Activated CD4-positive, CD25-positive, alpha-beta regulatory T cell treated with anti-CD3 and anti-CD28 coated beads, Interleukin-2, amount 50 U/mL, for 24 hours (primary cell): ENCODE measurements around the gene DNAAF5.
A peak's percentile ranks its signal among the peaks of the same experiment; 100 is the strongest.
"Not testable (repeated sequence)": the region's sequence is repeated elsewhere in the genome, so short reads cannot be mapped to it uniquely, and the experiment has no call there.

ENCODE experiments used
- ATAC-seq, 2 donors: fragments of 150-1000 bp; cut with Tn5 transposase; one replicate each; pipeline ENCODE4 v1.10.0; 2021; ENCODE audit warnings: mild to moderate bottlenecking in 1 of 2, moderate library complexity in 1 of 2

DNAAF5 gene

DNA sequence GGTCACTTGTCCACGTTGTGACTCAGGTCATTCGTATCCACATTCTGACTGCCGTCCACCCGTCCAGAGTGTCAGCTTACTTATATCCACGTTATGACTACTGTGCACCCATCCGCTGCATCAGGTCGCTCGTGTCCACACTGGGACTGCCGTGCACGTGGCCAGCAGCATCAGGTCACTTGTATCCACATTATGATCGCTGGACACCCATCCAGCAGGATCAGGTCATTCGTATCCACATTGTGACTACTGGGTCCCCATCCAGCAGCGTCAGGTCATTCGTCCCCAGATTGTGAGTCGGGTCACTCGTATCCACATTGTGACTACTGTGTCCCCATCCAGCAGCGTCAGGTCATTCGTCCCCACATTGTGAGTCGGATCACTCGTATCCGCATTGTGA lies 58.5 kb downstream of the DNAAF5 start:
- no peak for ATAC-seq

DNA sequence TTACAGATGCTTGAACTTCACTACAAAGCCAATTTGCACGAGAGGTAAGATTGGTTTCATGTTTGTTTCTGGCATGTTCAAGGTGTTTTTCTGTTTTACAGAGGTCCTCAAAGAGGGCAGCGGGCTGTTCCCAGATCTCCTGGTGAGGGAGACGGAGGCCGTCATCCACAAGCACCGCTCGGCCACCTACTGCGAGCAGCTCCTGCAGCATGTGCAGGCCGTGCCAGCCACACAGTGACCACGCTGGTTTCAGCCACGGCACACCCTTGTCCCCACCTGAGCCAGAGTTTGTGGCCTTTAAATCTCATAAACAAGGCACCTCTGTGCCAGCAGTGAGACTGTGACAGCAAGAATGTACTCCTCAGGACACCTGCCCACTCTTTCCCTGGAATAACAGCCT lies 58.9 kb downstream of the DNAAF5 start:
- no peak for ATAC-seq

GRCh38 chr7:786472-787255 lies 60.2 kb downstream of the DNAAF5 start:
- peak; percentile 44 to 63 for ATAC-seq

DNA sequence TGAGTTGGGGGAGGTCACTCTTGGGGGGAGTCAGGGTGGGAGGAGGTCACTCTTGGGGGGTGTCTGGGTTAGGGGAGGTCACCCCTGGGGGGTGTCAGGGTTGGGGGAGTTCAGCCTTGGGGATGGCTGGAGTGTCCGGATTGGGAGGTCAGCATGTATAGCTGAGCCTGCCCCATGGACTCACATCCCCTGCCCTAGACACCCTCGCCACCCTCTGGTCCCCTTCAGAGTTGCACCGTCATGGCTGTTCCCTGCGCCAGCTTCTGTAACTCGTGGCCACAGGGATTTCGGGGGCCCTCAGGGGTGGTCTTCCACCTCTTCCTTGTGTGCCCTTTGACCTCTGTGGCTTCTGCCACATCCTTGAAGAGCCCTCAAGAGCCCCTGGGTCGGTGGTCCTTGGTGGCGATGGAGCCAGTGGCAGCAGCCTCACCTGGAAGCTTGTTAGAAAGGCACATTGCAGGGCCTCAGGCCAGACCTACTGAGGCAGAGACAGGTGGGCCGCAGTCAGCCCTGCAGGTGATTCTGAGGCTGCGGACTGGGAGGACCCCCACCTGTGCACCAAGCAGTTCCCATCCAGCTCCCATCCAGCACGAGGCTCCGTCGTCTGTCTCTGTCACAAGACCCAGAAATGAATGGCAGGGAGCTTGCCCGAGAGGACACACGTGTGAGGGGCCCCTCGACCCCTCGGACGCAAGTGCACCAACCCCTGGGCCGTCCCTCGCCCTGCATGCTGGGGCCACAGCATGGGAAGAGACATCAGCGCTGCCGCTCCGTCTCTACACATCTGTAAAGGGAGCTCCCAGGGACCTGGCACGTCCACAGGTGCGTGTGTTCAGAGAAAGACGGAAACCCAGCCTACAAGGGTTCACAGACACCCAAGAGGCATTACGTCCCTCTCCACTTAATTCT lies 61.1 kb downstream of the DNAAF5 start:
- no peak for ATAC-seq

DNA sequence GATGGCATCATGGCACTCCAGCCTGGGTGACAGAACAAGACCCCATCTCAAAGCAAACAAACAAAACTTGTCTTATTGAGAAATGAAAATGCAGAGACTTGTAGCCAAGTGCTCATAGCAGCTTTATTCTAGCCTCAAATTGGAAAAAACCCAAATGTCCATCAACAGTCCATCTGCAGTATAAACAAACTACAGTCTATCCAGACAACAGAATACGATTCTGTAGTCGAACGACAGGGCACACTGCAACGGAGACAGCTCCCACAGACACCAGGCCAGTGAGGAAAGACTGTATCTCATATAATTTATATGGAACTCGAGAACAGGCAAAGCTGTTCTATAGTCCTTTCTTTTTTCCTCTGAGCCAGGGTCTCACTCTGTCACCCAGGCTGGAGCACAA lies 65.0 kb downstream of the DNAAF5 start:
- no peak for ATAC-seq

GRCh38 chr7:794207-794606 lies 67.7 kb downstream of the DNAAF5 start:
- no peak for ATAC-seq

GRCh38 chr7:794671-795329 lies 68.3 kb downstream of the DNAAF5 start:
- no peak for ATAC-seq

- ATAC-seq: not testable (repeated sequence)
Measured at GRCh38 chr7:796434-797169, 70.1 kb downstream of the DNAAF5 start.

- ATAC-seq: no peak
Measured at GRCh38 chr7:798921-799470, 72.5 kb downstream of the DNAAF5 start.

DNA sequence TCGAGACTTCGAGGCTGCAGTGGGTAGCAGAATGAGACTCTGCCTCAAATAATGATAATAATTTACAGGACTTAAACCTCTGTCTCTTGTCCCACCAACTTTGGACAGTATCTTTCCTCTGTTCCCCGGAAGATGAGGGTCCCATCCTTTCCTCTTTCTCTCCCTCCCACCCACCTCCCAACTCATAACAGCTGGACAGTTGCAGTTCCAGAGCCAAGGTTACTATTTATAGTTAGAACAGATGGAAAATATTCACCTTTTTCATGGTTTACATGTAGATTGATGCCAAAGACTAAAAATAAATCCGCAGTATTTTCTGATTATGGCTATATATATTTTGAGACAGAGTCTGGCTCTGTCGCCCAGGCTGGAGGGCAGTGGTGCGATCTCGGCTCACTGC lies 74.2 kb downstream of the DNAAF5 start:
- ATAC-seq: no peak

DNA sequence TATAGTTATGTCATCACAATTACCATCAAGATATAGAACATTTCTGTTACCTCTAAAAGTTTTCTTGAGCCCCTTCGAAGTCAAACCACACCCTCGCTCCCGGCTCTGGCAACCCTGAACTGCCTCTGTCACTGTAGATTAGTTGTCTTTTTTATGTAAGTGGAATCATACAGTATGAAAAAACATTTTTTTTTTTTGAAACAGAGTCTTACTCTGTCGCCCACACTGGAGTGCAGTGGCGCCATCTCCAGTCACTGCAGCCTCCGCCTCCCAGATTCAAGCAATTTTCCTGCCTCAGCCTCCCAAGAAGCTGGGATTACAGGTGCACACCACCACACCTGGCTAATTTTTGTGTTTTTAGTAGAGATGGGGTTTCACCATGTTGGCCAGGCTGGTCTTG lies 74.9 kb downstream of the DNAAF5 start:
- ATAC-seq: not testable (repeated sequence)

GRCh38 chr7:801940-802381 lies 75.5 kb downstream of the DNAAF5 start:
- ATAC-seq: no peak

DNA sequence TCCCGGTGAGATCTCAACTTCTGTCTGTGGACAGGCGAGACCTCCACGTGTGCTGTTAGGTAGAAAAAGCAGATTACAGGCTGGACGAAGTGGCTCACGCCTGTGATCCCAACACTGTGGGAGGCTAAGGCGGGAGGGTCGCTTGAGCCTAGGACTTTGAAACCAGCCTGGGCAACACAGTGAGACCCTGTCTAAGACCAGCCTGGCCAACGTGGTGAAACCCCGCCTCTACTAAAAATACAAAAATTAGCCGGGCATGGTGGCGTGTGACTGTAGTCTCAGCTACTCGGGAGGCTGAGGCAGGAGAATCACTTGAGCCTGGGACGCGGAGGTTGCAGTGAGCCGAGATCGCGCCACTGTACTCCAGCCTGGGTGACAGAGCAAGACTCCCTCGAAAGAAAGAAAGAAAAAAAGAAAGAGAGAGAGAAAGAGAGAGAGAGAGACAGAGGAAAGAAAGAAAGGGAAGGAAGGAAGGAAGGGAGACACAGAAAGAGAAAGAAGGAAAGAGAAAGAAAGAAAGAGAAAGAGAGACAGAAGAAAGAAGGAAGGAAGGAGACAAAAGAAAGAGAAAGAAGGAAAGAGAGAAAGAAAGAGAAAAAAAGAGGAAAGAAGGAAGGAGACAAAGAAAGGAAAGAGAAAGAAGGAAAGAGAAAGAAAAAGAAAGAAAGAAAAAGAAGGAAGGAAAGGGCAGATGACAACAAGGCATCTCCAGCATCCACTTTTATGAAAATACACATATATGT lies 76.2 kb downstream of the DNAAF5 start:
- no peak for ATAC-seq

GRCh38 chr7:803243-803635 lies 76.7 kb downstream of the DNAAF5 start:
- no peak for ATAC-seq

DNA sequence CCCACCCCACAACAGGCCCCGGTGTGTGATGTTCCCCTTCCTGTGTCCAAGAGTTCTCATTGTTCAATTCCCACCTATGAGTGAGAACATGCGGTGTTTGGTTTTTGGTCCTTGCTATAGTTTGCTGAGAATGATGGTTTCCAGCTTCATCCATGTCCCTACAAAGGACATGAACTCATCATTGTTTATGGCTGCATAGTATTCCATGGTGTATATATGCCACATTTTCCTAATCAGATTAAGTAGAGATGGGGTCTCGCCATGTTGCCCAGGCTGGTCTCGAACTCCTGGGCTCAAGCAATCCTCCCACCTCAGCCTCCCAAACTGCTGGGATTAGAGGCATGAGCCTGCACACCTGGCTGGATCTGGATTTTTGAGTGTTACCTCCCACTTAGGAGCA lies 77.3 kb downstream of the DNAAF5 start:
- not testable (repeated sequence) for ATAC-seq

DNA sequence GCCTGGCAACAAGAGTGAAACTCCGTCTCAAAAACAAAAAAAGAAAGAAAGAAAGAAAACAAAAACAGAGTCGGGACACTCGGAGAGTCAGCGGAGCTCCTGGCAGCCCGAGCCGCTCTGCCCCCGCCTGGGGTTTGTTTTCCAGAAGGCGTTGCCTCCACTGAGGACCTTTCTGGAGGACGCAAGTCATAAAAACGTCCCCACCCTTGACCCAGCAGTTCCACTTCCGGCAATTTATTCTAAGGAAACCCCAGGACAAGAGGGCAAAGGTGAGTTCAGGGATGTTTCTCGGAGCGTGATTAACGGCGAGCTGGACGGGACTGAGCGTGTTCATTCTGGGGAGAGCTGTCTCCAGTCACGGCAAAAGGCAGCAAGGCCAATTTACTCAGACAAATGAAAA lies 78.8 kb downstream of the DNAAF5 start:
- no peak for ATAC-seq

DNA sequence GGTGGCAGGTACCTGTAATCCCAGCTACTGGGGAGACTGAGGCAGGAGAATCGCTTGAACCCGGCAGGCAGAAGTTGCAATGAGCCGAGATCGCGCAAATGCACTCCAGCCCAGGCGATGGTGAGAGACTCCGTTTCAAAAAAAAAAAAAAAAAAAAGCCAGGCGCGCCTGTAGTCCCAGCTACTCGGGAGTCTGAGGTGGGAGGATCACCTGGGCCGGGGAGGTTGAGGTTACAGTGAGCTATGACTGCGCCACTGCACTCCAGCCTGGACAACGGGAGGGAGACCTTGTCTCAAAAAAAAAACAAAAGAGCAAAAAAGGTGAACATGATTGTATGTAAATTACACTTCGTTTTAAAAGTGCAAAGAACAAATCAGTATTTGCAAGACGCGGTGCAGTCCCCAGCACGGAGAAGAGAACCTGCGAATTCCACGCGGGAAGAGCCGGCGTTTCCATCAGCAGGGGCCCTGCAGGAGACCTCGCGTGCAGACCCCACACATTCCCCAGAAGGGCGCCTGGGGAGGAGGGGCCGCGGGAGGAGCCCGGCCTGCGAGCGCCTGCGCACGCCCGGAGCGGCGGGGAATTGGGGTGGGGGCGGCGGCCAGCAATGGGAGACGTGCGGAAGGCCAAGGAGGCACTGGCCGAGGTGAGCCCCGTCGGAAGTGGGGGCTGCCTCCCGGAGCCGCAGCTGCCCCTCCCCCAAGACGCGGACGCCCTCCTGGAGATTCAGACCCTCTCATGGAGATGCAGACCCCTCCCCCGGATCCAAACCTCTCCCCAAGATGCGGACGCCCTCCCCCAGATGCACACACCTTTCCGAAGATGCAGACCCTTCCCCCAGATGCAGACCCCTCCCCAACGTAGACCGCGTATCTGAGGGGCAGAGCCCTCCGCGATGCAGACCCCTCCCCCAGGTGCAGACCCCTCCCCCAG lies 89.1 kb downstream of the DNAAF5 start:
- ATAC-seq: no peak

GRCh38 chr7:816300-816750 lies 89.8 kb downstream of the DNAAF5 start:
- ATAC-seq: peak; percentile 98 to 99

DNA sequence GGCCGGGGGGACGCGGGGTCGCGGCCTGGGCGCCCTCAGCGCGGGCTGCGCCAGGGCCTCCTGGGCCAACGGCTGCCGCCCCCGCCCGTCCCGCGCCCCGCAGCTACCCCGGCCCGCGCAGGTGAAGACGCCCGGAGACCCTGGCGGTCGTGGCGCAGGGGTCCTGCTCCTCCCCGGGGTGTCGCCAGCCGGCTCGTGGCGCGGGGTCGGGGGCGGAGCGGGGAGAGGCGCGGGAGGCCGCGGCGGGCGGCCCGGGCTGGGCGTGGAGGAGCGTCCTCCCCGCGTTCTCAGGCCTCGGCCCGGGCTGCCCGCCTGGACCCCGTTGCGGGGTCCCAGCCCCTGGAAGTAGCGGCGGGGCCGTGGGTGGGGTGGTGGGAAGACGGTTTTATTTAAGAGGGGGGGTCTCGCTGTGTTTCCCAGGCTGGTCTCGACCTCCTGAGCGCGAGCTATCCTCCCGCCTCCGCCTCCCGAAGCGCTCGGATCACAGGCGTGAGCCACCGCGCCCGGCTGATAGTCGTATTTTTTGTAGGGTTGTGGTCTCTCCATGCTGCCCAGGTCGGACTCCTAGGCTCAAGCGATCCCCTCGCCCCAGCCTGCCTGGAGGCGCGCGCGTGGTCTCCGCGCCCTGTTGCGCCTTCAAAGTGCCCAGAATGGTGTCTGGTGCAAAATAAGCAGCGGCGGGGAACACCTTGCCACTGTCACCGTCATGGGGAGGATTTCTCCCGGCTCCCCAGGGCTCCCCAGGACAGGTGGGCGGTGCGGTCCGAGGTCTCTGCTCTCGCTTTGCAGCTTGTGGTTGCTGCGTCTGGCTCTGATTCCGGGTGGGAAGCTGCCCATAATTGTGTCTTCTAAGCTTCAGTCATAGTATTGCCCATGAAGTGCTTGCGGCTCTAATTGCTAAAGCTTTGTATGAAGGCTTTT lies 90.5 kb downstream of the DNAAF5 start:
- peak; percentile 7 to 26 for ATAC-seq
